ENCODE measurements around the gene TNPO2.

TNPO2 gene

GRCh38 chr19:12665671-12666264 lies 58.0 kb downstream of the TNPO2 start:
- Histone ChIP-seq H3K4me1 (ENCODE audit: control insufficient read depth, insufficient read depth, low read length) (no peaks in the 10 kb centered on the region), H3K4me3 (ENCODE audit: low read depth, low read length) (peak overlapping the region; percentile 76), H3K9me3 (ENCODE audit: control insufficient read depth, insufficient read depth, low read depth, low read length) (no peaks in the 10 kb centered on the region), H3K27ac (ENCODE audit: extremely low read depth, low read depth, low read length) (no peak overlapping the region; the same call in 1 of the 2 replicates), H3K36me3 (ENCODE audit: control insufficient read depth in 2 of 2, insufficient read depth in 1 of 2, low read length in 2 of 2) (peaks cover 11 to 60% of the 10 kb centered on the region in 2 experiments; a peak in 2 of 3 replicates)
- POLR2A ChIA-PET = interaction anchor here (0.6 to 1.9 kb wide), 8 partner anchors 12 to 100 kb away, joined by 3 to 9 read pairs (median 4); partner anchors contain the start of genes DHPS, FBXW9, ZNF490 and ZNF791
- CTCF ChIA-PET = interaction anchor here (0.5 to 1.8 kb wide), 3 partner anchors 8 to 264 kb away, joined by 3 to 5 read pairs (median 4); no protein-coding TSS in a partner anchor
- TF ChIP-seq ZFP41 (tag by site-specific recombination; IDR thresholded peaks at IDR 0.05; ENCODE audit: borderline replicate concordance) (no peak), ZBTB21 (tag by site-specific recombination; IDR thresholded peaks at IDR 0.05) (no peak), SALL2 (tag by site-specific recombination; IDR thresholded peaks at IDR 0.05; ENCODE audit: borderline replicate concordance) (no peak), ZNF423 (tag by site-specific recombination; IDR thresholded peaks at IDR 0.05) (no peak), ZNF449 (tag by site-specific recombination; IDR thresholded peaks at IDR 0.05) (no peak), OVOL3 (tag by site-specific recombination; IDR thresholded peaks at IDR 0.05) (no peak), ZNF404 (tag by site-specific recombination; IDR thresholded peaks at IDR 0.05) (no peak), OSR2 (tag by site-specific recombination; IDR thresholded peaks at IDR 0.05) (no peak)

GRCh38 chr19:12665281-12665573 lies 58.5 kb downstream of the TNPO2 start:
- no peak for TF ChIP-seq ZNF394 (tag by site-specific recombination; IDR thresholded peaks at IDR 0.05; ENCODE audit: borderline replicate concordance)
- peak; percentile 55; the same call in 1 of the 2 replicates for TF ChIP-seq ZBTB11 (tag by site-specific recombination; conservative IDR thresholded peaks at IDR 0.05; ENCODE audit: low read depth)
- POLR2A ChIA-PET = no interaction called here

GRCh38 chr19:12664406-12665280 lies 59.1 kb downstream of the TNPO2 start:
- H3K4me1 ChIP-seq (ENCODE audit: control insufficient read depth, insufficient read depth, low read length) = no peaks in the 10 kb centered on the region
- ChIA-PET CTCF (interaction anchor here (1.8 kb wide), 1 partner anchor 101 kb away, joined by 5 read pairs; no protein-coding TSS in a partner anchor), POLR2A (no interaction called here)
- no peaks in the 10 kb centered on the region for H3K9me3 ChIP-seq (ENCODE audit: control insufficient read depth, insufficient read depth, low read depth, low read length)
- H3K27ac ChIP-seq (ENCODE audit: extremely low read depth, low read depth, low read length) = no peak overlapping the region
- H3K4me3 ChIP-seq (ENCODE audit: low read depth, low read length) = no peak overlapping the region
- peaks cover 11 to 62% of the 10 kb centered on the region in 2 experiments; a peak in 2 of 3 replicates for H3K36me3 ChIP-seq (ENCODE audit: control insufficient read depth in 2 of 2, insufficient read depth in 1 of 2, low read length in 2 of 2)
- no peak for TF ChIP-seq ZSCAN4 (tag by site-specific recombination; IDR thresholded peaks at IDR 0.05)
- TF ChIP-seq ZNF121 (tag by site-specific recombination; IDR thresholded peaks at IDR 0.05) = no peak
- no peak for TF ChIP-seq ZNF184 (tag by site-specific recombination; IDR thresholded peaks at IDR 0.05)
- no peak for TF ChIP-seq ZNF792 (tag by site-specific recombination; IDR thresholded peaks at IDR 0.05)
- TF ChIP-seq ATF2 (tag by site-specific recombination; IDR thresholded peaks at IDR 0.05; ENCODE audit: low read depth) = no peak
- no peak for TF ChIP-seq ZSCAN23 (tag by site-specific recombination; IDR thresholded peaks at IDR 0.05)
- TF ChIP-seq ZFP3 (tag by site-specific recombination; IDR thresholded peaks at IDR 0.05; ENCODE audit: low read depth) = peak; percentile 86
- TF ChIP-seq SP2 (tag by site-specific recombination; IDR thresholded peaks at IDR 0.05) = peak; percentile 48
- TF ChIP-seq ZNF48 (tag by site-specific recombination; IDR thresholded peaks at IDR 0.05) = no peak
- TF ChIP-seq IKZF3 (tag by site-specific recombination; IDR thresholded peaks at IDR 0.05) = 0 out of 2 replicates have a peak, but pooled peaks have one; percentile 35
- TF ChIP-seq ZNF394 (tag by site-specific recombination; IDR thresholded peaks at IDR 0.05; ENCODE audit: borderline replicate concordance) = no peak
- TF ChIP-seq ZNF239 (tag by site-specific recombination; IDR thresholded peaks at IDR 0.05) = no peak
- TF ChIP-seq ZNF157 (tag by site-specific recombination; IDR thresholded peaks at IDR 0.05) = no peak

More at GRCh38 chr19:12665281-12665573, 58.5 kb downstream of the TNPO2 start:
- CTCF ChIA-PET = interaction anchor here (1.8 kb wide), 1 partner anchor 101 kb away, joined by 5 read pairs; no protein-coding TSS in a partner anchor
- Histone ChIP-seq H3K27ac (ENCODE audit: extremely low read depth, low read depth, low read length) (no peak overlapping the region; the same call in 1 of the 2 replicates), H3K36me3 (ENCODE audit: control insufficient read depth in 2 of 2, insufficient read depth in 1 of 2, low read length in 2 of 2) (peaks cover 11 to 57% of the 10 kb centered on the region in 2 experiments; a peak in 2 of 3 replicates), H3K9me3 (ENCODE audit: control insufficient read depth, insufficient read depth, low read depth, low read length) (no peaks in the 10 kb centered on the region), H3K4me3 (ENCODE audit: low read depth, low read length) (no peak overlapping the region), H3K4me1 (ENCODE audit: control insufficient read depth, insufficient read depth, low read length) (no peaks in the 10 kb centered on the region)
